SK-N-SH treated with all-trans-retinoic acid at 6 μM for 48 hours (cell line): ENCODE results near the gene VEPH1.

Experiments
- ATAC-seq: fragments of 200-7000 bp; cut with Tn5 transposase; 3 replicates; pipeline ENCODE4 v1.9.1; 2020; ENCODE audit warnings: mild to moderate bottlenecking, moderate library complexity
- ARNTL ChIP-seq: fragments of 450-650 bp; formaldehyde crosslinking; IDR thresholded peaks from 2 replicates; pipeline ENCODE4 v1.5.0; 2020; ENCODE audit warnings: low read depth, mild to moderate bottlenecking, moderate library complexity, borderline replicate concordance
- BACH2 ChIP-seq: fragments of 250-450 bp; sonication (Bioruptor Pico); IDR thresholded peaks from 2 replicates; pipeline ENCODE4 v1.9.0; 2021; ENCODE audit warnings: mild to moderate bottlenecking, borderline replicate concordance
- CREB5 ChIP-seq: fragments of 250-450 bp; sonication (Bioruptor Pico); IDR thresholded peaks from 2 replicates; pipeline ENCODE4 v1.5.1; 2020; ENCODE audit warnings: low read depth, mild to moderate bottlenecking, moderate library complexity
- CSDC2 ChIP-seq: fragments of 250-450 bp; sonication (Bioruptor Pico); IDR thresholded peaks from 2 replicates; pipeline ENCODE4 v1.5.0; 2020; ENCODE audit warnings: mild to moderate bottlenecking, moderate library complexity
- CSRNP3 ChIP-seq: fragments of 250-450 bp; sonication (Bioruptor Pico); IDR thresholded peaks from 2 replicates; pipeline ENCODE4 v1.5.1; 2021; ENCODE audit warnings: mild to moderate bottlenecking, moderate library complexity
- GLIS3 ChIP-seq: fragments of 250-450 bp; sonication (Bioruptor Pico); IDR thresholded peaks from 2 replicates; pipeline ENCODE4 v1.5.0; 2020; ENCODE audit warnings: mild to moderate bottlenecking, moderate library complexity
- ISL1 ChIP-seq: fragments of 250-450 bp; sonication (Bioruptor Pico); IDR thresholded peaks from 2 replicates; pipeline ENCODE4 v2.1.2; 2022; ENCODE audit warnings: mild to moderate bottlenecking, moderate library complexity
- OSR1 ChIP-seq: fragments of 250-450 bp; sonication (Bioruptor Pico); IDR thresholded peaks from 2 replicates; pipeline ENCODE4 v1.8.0; 2022; ENCODE audit warnings: moderate library complexity, mild to moderate bottlenecking, inconsistent platforms
- PATZ1 ChIP-seq: fragments of 250-450 bp; sonication (Bioruptor Pico); IDR thresholded peaks from 2 replicates; pipeline ENCODE4 v1.8.0; 2020; ENCODE audit warnings: mild to moderate bottlenecking, moderate library complexity, borderline replicate concordance
- POU6F1 ChIP-seq: fragments of 250-450 bp; sonication (Bioruptor Pico); IDR thresholded peaks from 2 replicates; pipeline ENCODE4 v1.8.0; 2021; ENCODE audit warnings: low read depth, mild to moderate bottlenecking, moderate library complexity, borderline replicate concordance
- PPARA ChIP-seq: fragments of 250-450 bp; sonication (Bioruptor Pico); IDR thresholded peaks from 2 replicates; pipeline ENCODE4 v1.5.0; 2020; ENCODE audit warnings: mild to moderate bottlenecking, borderline replicate concordance
- RARB ChIP-seq: fragments of 250-450 bp; sonication (Bioruptor Pico); IDR thresholded peaks from 2 replicates; pipeline ENCODE4 v1.8.0; 2021; ENCODE audit warnings: mild to moderate bottlenecking, moderate library complexity
- SNAI2 ChIP-seq: fragments of 250-450 bp; sonication (Bioruptor Pico); IDR thresholded peaks from 2 replicates; pipeline ENCODE4 v1.5.0; 2020; ENCODE audit warnings: mild to moderate bottlenecking, moderate library complexity
- TOX ChIP-seq: fragments of 250-450 bp; sonication (Bioruptor Pico); IDR thresholded peaks from 2 replicates; pipeline ENCODE4 v1.8.0; 2021; ENCODE audit warnings: mild to moderate bottlenecking, moderate library complexity, borderline replicate concordance
- TSHZ2 ChIP-seq: fragments of 250-450 bp; sonication (Bioruptor Pico); IDR thresholded peaks from 2 replicates; pipeline ENCODE4 v1.5.0; 2020; ENCODE audit warnings: mild to moderate bottlenecking, moderate library complexity
- ZC3H10 ChIP-seq: fragments of 250-450 bp; sonication (Bioruptor Pico); IDR thresholded peaks from 2 replicates; pipeline ENCODE4 v1.5.1; 2021; ENCODE audit warnings: mild to moderate bottlenecking, moderate library complexity
- ZFP3 ChIP-seq: fragments of 250-450 bp; sonication (Bioruptor Pico); IDR thresholded peaks from 2 replicates; pipeline ENCODE4 v1.5.0; 2020; ENCODE audit warnings: mild to moderate bottlenecking, moderate library complexity
- ZFP30 ChIP-seq: fragments of 450-650 bp; formaldehyde crosslinking; IDR thresholded peaks from 2 replicates; pipeline ENCODE4 v1.5.0; 2022; ENCODE audit warnings: mild to moderate bottlenecking, moderate library complexity
- ZNF565 ChIP-seq: fragments of 450-650 bp; formaldehyde crosslinking; conservative IDR thresholded peaks from 2 replicates; pipeline ENCODE4 v1.5.0; 2020; ENCODE audit warnings: low read depth, mild to moderate bottlenecking, moderate library complexity
- ZNF70 ChIP-seq: fragments of 450-650 bp; formaldehyde crosslinking; IDR thresholded peaks from 2 replicates; pipeline ENCODE4 v1.5.0; 2020; ENCODE audit warnings: mild to moderate bottlenecking, moderate library complexity
- ZNF8 ChIP-seq: fragments of 450-650 bp; formaldehyde crosslinking; IDR thresholded peaks from 2 replicates; pipeline ENCODE4 v1.5.0; 2020; ENCODE audit warnings: mild to moderate bottlenecking, moderate library complexity

VEPH1 gene

GRCh38 chr3:157305392-157305791, 197.8 kb downstream of the VEPH1 start:
- no peak for ATAC-seq
- TF ChIP-seq PATZ1: no peak
- no peak for TF ChIP-seq ZC3H10 (CRISPR knock-in tag)
- no peak for TF ChIP-seq CREB5 (CRISPR knock-in tag)
- no peak for TF ChIP-seq ZNF565 (CRISPR knock-in tag)
- no peak for TF ChIP-seq PPARA
- no peak for TF ChIP-seq POU6F1
- no peak for TF ChIP-seq ISL1
- no peak for TF ChIP-seq GLIS3 (CRISPR knock-in tag)
- TF ChIP-seq ZNF8 (CRISPR knock-in tag): no peak
- TF ChIP-seq TSHZ2: no peak

GRCh38 chr3:157301755-157302154, 201.5 kb downstream of the VEPH1 start:
- no peak for TF ChIP-seq ZFP30 (CRISPR knock-in tag)
- TF ChIP-seq ARNTL: no peak
- TF ChIP-seq OSR1 (CRISPR knock-in tag): no peak
- TF ChIP-seq ZNF70 (CRISPR knock-in tag): no peak
- TF ChIP-seq ZFP3 (CRISPR knock-in tag): no peak
- no peak for TF ChIP-seq BACH2 (CRISPR knock-in tag)
- no peak for TF ChIP-seq CSDC2 (CRISPR knock-in tag)
- no peak for TF ChIP-seq POU6F1
- TF ChIP-seq GLIS3 (CRISPR knock-in tag): no peak
- no peak for TF ChIP-seq TSHZ2
- TF ChIP-seq ISL1: no peak
- no peak for TF ChIP-seq CREB5 (CRISPR knock-in tag)
- no peak for TF ChIP-seq RARB (CRISPR knock-in tag)
- no peak for TF ChIP-seq PPARA
- no peak for TF ChIP-seq TOX (CRISPR knock-in tag)
- no peak for TF ChIP-seq SNAI2
- no peak for TF ChIP-seq CSRNP3 (CRISPR knock-in tag)
- TF ChIP-seq ZNF8 (CRISPR knock-in tag): no peak
- ATAC-seq: no peak
